ENCODE data around the gene PEX11G. TPM values are rescaled to one million over a fixed set of nuclear protein-coding genes. Genes with fewer than 3 reads are reported as not detected.

The PEX11G gene
- total and polyA plus RNA-seq, 10 donors: 2.3 to 9.6 (median 4.6) TPM

- no peak overlapping the region for H3K4me3 ChIP-seq
- intact Hi-C loops (cut with DNase I; ENCODE audit: low total_unique reads): no loop called here
- 87 to 94% (median 88%) methylated on average over 9 of the region's 9 CpGs for whole genome bisulfite sequencing, 5 donors
- H3K36me3 ChIP-seq: peaks cover 15 to 100% (median 99%) of the 10 kb centered on the region in 6 donors
- DNase-seq: no peak
- H3K4me1 ChIP-seq: no peaks in the 10 kb centered on the region
- H3K27me3 ChIP-seq (replicated peaks in 1 of 7): no peaks in the 10 kb centered on the region
- H3K27ac ChIP-seq: no peak overlapping the region
- H3K9me3 ChIP-seq: no peaks in the 10 kb centered on the region
- no peak for TF ChIP-seq CTCF (IDR thresholded peaks at IDR 0.05 in 8 of 11, conservative IDR thresholded peaks at IDR 0.05 in 3 of 11)
- no peak for TF ChIP-seq POLR2A (IDR thresholded peaks at IDR 0.05)
- TF ChIP-seq POLR2AphosphoS5 (IDR thresholded peaks at IDR 0.05): peak; percentile 23 to 62 (median 43)
These were observed 30.2 kb downstream of the PEX11G start for GRCh38 chr19:7458675-7459074.

- DNase-seq: no peak
- intact Hi-C loops (cut with DNase I; ENCODE audit: low total_unique reads): no loop called here
- TF ChIP-seq CTCF (IDR thresholded peaks at IDR 0.05 in 8 of 11, conservative IDR thresholded peaks at IDR 0.05 in 3 of 11): no peak
- TF ChIP-seq POLR2AphosphoS5 (IDR thresholded peaks at IDR 0.05): no peak
- no peak for TF ChIP-seq POLR2A (IDR thresholded peaks at IDR 0.05)
- H3K27ac ChIP-seq: no peak overlapping the region
- no peaks in the 10 kb centered on the region for H3K27me3 ChIP-seq (replicated peaks in 1 of 7)
- peaks cover 8 to 100% (median 98%) of the 10 kb centered on the region in 6 donors for H3K36me3 ChIP-seq
- H3K4me3 ChIP-seq: no peak overlapping the region
- 96 to 98% (median 96%) methylated on average over 11 of the region's 11 CpGs for WGBS, 5 donors
- no peaks in the 10 kb centered on the region for H3K9me3 ChIP-seq
- no peaks in the 10 kb centered on the region for H3K4me1 ChIP-seq
These were observed 31.8 kb downstream of the PEX11G start for GRCh38 chr19:7456964-7457541.

GRCh38 chr19:7455600-7456296 lies 33.1 kb downstream of the PEX11G start:
- WGBS, 5 donors: 93 to 97% (median 96%) methylated on average over 14 of the region's 14 CpGs
- no peak for DNase-seq
- Histone ChIP-seq H3K36me3 (peaks cover 6 to 100% (median 96%) of the 10 kb centered on the region in 6 donors), H3K4me3 (no peak overlapping the region), H3K27me3 (replicated peaks in 1 of 7) (no peaks in the 10 kb centered on the region), H3K27ac (no peak overlapping the region), H3K4me1 (no peaks in the 10 kb centered on the region), H3K9me3 (no peaks in the 10 kb centered on the region)
- intact Hi-C loops (cut with DNase I; ENCODE audit: low total_unique reads): no loop called here
- TF ChIP-seq POLR2AphosphoS5 (IDR thresholded peaks at IDR 0.05) (no peak), POLR2A (IDR thresholded peaks at IDR 0.05) (no peak), CTCF (IDR thresholded peaks at IDR 0.05 in 8 of 11, conservative IDR thresholded peaks at IDR 0.05 in 3 of 11) (no peak)

DNA sequence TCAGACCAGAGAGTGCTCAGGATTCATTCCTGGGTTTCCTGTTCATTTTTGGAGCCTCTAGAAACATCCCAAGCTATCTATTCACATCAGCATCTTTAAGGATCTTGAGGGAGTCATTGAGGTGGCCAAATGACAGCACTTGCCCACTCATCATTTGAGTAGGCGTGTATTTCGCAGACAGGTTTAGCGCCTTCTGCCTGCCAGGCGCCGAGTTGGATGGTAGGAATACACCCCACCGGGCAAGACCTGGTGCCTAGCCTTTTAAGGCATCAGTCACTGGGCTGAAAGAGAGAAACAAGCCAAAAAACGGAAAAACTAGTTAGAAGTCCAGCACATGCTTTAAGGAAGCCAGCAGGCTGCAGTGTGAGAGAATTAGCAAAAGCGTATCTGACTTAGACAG lies 33.8 kb downstream of the PEX11G start:
- intact Hi-C loops (cut with DNase I; ENCODE audit: low total_unique reads): no loop called here
- TF ChIP-seq CTCF (IDR thresholded peaks at IDR 0.05 in 8 of 11, conservative IDR thresholded peaks at IDR 0.05 in 3 of 11) (no peak), POLR2AphosphoS5 (IDR thresholded peaks at IDR 0.05) (peak in 1 of 3 donors; percentile 3), POLR2A (IDR thresholded peaks at IDR 0.05) (no peak)
- 97 to 100% (median 99%) methylated on average over 8 of the region's 8 CpGs for WGBS, 5 donors
- H3K27ac ChIP-seq: no peak overlapping the region
- no peaks in the 10 kb centered on the region for H3K27me3 ChIP-seq (replicated peaks in 1 of 7)
- no peaks in the 10 kb centered on the region for H3K4me1 ChIP-seq
- no peak for DNase-seq
- no peak overlapping the region for H3K4me3 ChIP-seq
- H3K36me3 ChIP-seq: peaks cover 6 to 99% (median 91%) of the 10 kb centered on the region in 6 donors
- H3K9me3 ChIP-seq: no peaks in the 10 kb centered on the region

All from spleen (tissue), 11 donors.